ENCODE data around the gene TULP1. TPM values are rescaled to one million over a fixed set of nuclear protein-coding genes. Genes with fewer than 3 reads are reported as not detected.

TULP1 gene
- total RNA-seq, 2 donors from 2014 or later: 0.27 TPM; not detected in 1

DNA sequence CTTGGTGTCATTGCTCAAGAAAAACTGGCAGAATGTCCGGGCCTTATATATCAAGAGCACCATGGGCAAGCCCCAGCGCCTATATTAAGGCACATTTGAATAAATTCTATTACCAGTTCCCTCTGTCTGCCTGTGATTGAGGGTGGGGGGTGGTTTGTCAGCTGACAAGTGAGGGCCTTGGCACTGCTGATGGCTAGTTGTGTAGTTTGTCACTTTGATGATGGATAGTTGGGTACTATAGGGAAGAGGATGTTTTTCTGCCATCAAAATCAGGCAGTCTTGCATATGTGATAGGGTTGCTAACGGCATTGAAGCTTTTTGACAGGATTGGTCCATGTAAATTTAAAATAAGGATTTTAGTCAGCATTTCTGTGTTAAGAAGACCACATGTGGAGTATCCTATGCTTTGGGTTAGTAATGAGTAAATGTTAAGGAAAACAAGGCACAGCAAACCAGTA, 42.0 kb downstream of the TULP1 start:
- TF ChIP-seq POLR2AphosphoS5 (IDR thresholded peaks at IDR 0.05) (no peak), POLR2A (IDR thresholded peaks at IDR 0.05) (no peak)
- TF ChIP-seq, protein P1, sequence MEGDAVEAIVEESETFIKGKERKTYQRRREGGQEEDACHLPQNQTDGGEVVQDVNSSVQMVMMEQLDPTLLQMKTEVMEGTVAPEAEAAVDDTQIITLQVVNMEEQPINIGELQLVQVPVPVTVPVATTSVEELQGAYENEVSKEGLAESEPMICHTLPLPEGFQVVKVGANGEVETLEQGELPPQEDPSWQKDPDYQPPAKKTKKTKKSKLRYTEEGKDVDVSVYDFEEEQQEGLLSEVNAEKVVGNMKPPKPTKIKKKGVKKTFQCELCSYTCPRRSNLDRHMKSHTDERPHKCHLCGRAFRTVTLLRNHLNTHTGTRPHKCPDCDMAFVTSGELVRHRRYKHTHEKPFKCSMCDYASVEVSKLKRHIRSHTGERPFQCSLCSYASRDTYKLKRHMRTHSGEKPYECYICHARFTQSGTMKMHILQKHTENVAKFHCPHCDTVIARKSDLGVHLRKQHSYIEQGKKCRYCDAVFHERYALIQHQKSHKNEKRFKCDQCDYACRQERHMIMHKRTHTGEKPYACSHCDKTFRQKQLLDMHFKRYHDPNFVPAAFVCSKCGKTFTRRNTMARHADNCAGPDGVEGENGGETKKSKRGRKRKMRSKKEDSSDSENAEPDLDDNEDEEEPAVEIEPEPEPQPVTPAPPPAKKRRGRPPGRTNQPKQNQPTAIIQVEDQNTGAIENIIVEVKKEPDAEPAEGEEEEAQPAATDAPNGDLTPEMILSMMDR (IDR thresholded peaks at IDR 0.05): no peak
- no peaks in the 10 kb centered on the region for H3K4me1 ChIP-seq (replicated peaks)
- peak overlapping the region; percentile 90 to 93 for H3K27ac ChIP-seq
- 45% methylated on average over 3 of the region's 3 CpGs for WGBS
- no peak overlapping the region for H3K4me3 ChIP-seq
- DNase-seq (ENCODE audit: low spot score): no peak
- no peaks in the 10 kb centered on the region for H3K9me3 ChIP-seq
- no peaks in the 10 kb centered on the region for H3K27me3 ChIP-seq (replicated peaks; ENCODE audit: insufficient read depth)
- intact Hi-C loops (cut with DNase I): no loop called here
- H3K36me3 ChIP-seq: no peaks in the 10 kb centered on the region

DNA sequence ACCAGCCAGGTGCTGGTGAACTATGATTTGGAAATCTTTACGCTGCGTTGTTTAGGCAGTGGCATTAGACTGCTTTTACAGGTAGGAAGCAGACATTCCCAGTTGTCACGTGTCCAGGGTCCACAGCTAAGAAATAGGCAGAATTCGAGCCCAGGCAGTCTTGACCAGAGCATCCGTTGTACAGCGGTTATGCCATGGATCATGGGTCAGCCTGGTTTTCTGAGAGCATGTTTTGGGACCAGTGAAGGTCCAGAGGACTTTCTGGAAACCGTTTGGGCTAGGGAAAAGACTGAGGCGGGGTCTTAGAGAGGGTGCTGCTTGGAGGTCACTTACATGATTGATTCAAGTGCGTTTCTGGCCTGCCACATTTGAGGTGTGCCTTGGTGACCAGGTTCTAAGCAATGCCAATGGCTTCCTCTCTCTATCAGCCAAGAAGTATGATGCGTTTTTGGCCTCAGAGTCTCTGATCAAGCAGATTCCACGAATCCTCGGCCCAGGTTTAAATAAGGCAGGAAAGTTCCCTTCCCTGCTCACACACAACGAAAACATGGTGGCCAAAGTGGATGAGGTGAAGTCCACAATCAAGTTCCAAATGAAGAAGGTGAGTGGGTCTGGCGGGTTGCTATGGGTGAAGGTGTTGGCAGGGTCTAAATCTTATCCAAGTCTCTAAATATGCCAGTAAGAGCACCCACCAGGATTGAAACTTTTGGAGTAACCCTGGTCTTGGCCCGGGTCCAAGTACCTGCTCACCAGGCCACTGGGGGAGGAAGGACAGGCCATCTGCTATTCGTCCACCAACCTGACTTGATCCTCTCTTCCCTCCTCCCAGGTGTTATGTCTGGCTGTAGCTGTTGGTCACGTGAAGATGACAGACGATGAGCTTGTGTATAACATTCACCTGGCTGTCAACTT, 42.7 kb downstream of the TULP1 start:
- DNase-seq (ENCODE audit: low spot score): no peak
- Histone ChIP-seq H3K27me3 (replicated peaks; ENCODE audit: insufficient read depth) (no peaks in the 10 kb centered on the region), H3K36me3 (no peaks in the 10 kb centered on the region), H3K4me3 (peak overlapping the region; percentile 77 to 81), H3K9me3 (no peaks in the 10 kb centered on the region), H3K27ac (peak overlapping the region; percentile 90 to 93), H3K4me1 (replicated peaks) (no peaks in the 10 kb centered on the region)
- no peak for TF ChIP-seq POLR2A (IDR thresholded peaks at IDR 0.05)
- TF ChIP-seq, protein P1 (IDR thresholded peaks at IDR 0.05): no peak
- peak; percentile 25 for TF ChIP-seq POLR2AphosphoS5 (IDR thresholded peaks at IDR 0.05)
- 26% methylated on average over 18 of the region's 18 CpGs for WGBS
- intact Hi-C loops (cut with DNase I): loop anchor here (2.0 kb wide), 2 partner anchors 17 to 27 kb away; partner anchors contain the start of genes FANCE and TEAD3

- intact Hi-C loops (cut with DNase I): loop anchor here (1.0 to 2.0 kb wide), 3 partner anchors 16 to 127 kb away; partner anchors contain the start of genes FANCE, PPARD and TEAD3
- DNase-seq (ENCODE audit: low spot score): no peak
- Histone ChIP-seq H3K9me3 (no peaks in the 10 kb centered on the region), H3K27ac (peak overlapping the region; percentile 90 to 93), H3K4me3 (peak overlapping the region; percentile 77 to 81), H3K36me3 (no peaks in the 10 kb centered on the region), H3K4me1 (replicated peaks) (no peaks in the 10 kb centered on the region), H3K27me3 (replicated peaks; ENCODE audit: insufficient read depth) (no peaks in the 10 kb centered on the region)
- WGBS: 1% methylated on average over 37 of the region's 37 CpGs
- TF ChIP-seq POLR2A (IDR thresholded peaks at IDR 0.05): no peak
- TF ChIP-seq POLR2AphosphoS5 (IDR thresholded peaks at IDR 0.05): no peak
- TF ChIP-seq, protein P1 (IDR thresholded peaks at IDR 0.05): no peak
Measured at GRCh38 chr6:35468980-35469750, 43.5 kb downstream of the TULP1 start.

DNA sequence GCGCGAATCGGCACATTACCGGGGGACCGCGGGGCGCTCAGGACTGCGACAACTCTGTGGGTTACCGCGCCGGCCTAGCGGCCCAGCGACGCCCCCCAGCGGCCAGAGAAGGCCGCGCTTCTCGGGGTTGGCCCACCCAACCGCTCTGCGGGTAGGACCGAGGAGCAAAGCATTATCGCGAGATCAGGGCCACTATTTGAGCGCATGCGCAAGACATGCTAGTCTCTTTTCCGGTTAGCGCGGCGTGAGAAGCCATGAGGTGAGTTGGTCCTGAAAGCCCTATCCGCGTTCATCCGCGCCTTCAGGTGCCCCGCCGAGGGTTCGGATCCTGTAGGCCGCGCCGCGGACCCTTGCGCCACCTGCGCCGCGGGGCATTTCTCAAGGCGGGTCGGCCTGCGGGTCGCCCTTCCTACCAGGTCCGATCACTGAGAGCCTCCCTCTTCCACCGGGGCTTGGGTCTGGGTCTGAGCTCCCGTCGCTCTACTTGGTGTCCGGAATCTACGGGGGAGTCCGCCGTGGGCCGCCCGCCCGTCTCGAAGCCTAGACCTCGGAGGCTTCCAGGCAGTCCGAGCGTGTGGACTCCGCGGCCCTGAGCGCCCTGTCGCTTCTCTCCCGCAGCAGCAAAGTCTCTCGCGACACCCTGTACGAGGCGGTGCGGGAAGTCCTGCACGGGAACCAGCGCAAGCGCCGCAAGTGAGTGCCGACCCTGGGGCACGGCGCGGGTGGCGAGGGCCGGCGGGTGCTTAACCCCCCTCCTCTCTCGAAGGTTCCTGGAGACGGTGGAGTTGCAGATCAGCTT, 44.3 kb downstream of the TULP1 start, which contains the start of gene RPL10A:
RPL10A (plus strand) TSS at position 221 of the 799 bp plus-strand sequence; CDS start at position 255, 34 bp downstream.
- Histone ChIP-seq H3K4me1 (replicated peaks) (no peaks in the 10 kb centered on the region), H3K27ac (peak within 1 kb of the TSS; percentile 90 to 93), H3K9me3 (no peaks in the 10 kb centered on the region), H3K4me3 (peak within 1 kb of the TSS; percentile 77 to 81), H3K36me3 (no peaks in the 10 kb centered on the region), H3K27me3 (replicated peaks; ENCODE audit: insufficient read depth) (no peaks in the 10 kb centered on the region)
- peak; percentile 94 for TF ChIP-seq POLR2A (IDR thresholded peaks at IDR 0.05)
- TF ChIP-seq, protein P1 (IDR thresholded peaks at IDR 0.05): peak; percentile 94 to 100 (median 97)
- TF ChIP-seq POLR2AphosphoS5 (IDR thresholded peaks at IDR 0.05): peak; percentile 99
- intact Hi-C loops (cut with DNase I): loop anchor here (1.0 to 2.0 kb wide), 3 partner anchors 16 to 126 kb away; partner anchors contain the start of genes FANCE, PPARD and TEAD3
- WGBS: under 1% methylated on average over 84 of the region's 86 CpGs
- peak; percentile 97 for DNase-seq (ENCODE audit: low spot score)
